Measurements from ENCODE around the gene GTPBP3.

GTPBP3 gene

GRCh38 chr19:17391371-17392151 is 54.2 kb downstream of the GTPBP3 start:
- DNase-seq: no peak
- Histone ChIP-seq H3K27me3 (peaks cover 0 to 27% of the 10 kb centered on the region in 2 donors), H3K4me3 (peak overlapping the region; percentile 48 to 52), H3K9me3 (peaks cover 0 to 2% (median 0%) of the 10 kb centered on the region in 3 donors), H3K36me3 (no peaks in the 10 kb centered on the region), H3K27ac (no peak overlapping the region), H3K4me1 (peaks cover 0 to 19% (median 16%) of the 10 kb centered on the region in 4 donors)
- TF ChIP-seq CTCF (IDR thresholded peaks at IDR 0.05): no peak
- intact Hi-C loops (cut with DNase I; ENCODE audit: low total_unique reads): no loop called here

All from tibial artery (tissue), 4 donors.